Measurements from ENCODE around the gene ELK1. TPM values are rescaled to one million over a fixed set of nuclear protein-coding genes. Genes with fewer than 3 reads are reported as not detected.

The ELK1 gene
- total and polyA plus RNA-seq, 2 of the 8 experiments (the other 6 are each of a cell fraction or from before 2014, with no cell fraction given), result 31.9 to 42.2 TPM

DNA sequence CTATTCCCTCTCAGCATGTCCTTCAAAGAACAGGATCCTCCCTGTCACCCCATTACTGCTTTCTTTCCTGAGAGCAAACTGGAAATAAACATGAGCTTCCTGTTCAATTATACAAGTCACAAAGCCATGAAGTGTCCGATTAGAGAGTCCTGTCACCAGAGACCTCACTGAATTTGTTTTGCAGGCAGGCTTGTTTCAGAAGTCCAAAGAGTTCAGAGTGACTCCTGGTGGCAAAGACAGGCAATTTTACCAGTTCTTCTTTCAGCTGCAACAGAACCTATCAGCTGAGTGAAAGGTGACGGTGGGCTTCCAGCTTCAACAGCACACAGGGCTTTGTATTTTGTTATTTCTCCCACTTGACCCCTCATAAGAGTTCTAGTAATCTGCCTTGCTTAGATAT, 6.4 kb downstream of the ELK1 start:
- Histone ChIP-seq H2AK5ac (ENCODE audit: low read depth, low read length) (no peak overlapping the region), H3K9ac (replicated peaks in 1 of 4; ENCODE audit: extremely low read depth in 1 of 4, low read depth in 3 of 4, low read length in 3 of 4) (no peak overlapping the region), H3K79me1 (ENCODE audit: low read depth, low read length) (no peaks in the 10 kb centered on the region), H4K8ac (ENCODE audit: extremely low read depth, insufficient read depth, low read length) (no peak overlapping the region), H3K4me2 (ENCODE audit: insufficient read depth in 1 of 2, low read depth in 2 of 2, low read length in 2 of 2) (no peak overlapping the region), H4K20me1 (replicated peaks in 1 of 2; ENCODE audit: control insufficient read depth in 1 of 2, insufficient read depth in 2 of 2, low read length in 2 of 2) (peaks cover 0 to 8% of the 10 kb centered on the region in 2 experiments), H2BK5ac (ENCODE audit: low read depth, low read length) (no peak overlapping the region), H3K23me2 (ENCODE audit: low read depth, low read length) (no peaks in the 10 kb centered on the region), H3K4ac (replicated peaks; ENCODE audit: insufficient read length, low read depth, low read length) (no peak overlapping the region), H3K23ac (ENCODE audit: insufficient read length) (no peak overlapping the region), H3K9me3 (ENCODE audit: insufficient read depth in 2 of 2, low read depth in 1 of 2, low read length in 1 of 2) (peaks cover 5 to 6% of the 10 kb centered on the region in 2 experiments; a peak in 2 of 4 replicates), H4K5ac (ENCODE audit: insufficient read length, low read depth, low read length) (no peak overlapping the region), H2BK20ac (ENCODE audit: low read length) (no peak overlapping the region), H4K91ac (replicated peaks; ENCODE audit: insufficient read length, low read length) (no peak overlapping the region), H3K56ac (replicated peaks; ENCODE audit: insufficient read length, low read depth, low read length) (no peak overlapping the region), H2BK120ac (replicated peaks; ENCODE audit: low read depth, low read length) (no peak overlapping the region), H3K36me3 (ENCODE audit: control insufficient read depth in 2 of 4, insufficient read depth in 4 of 4, low read length in 3 of 4) (peaks cover 2 to 26% (median 13%) of the 10 kb centered on the region in 4 experiments; a peak in 6 of 8 replicates), H3K79me2 (ENCODE audit: control insufficient read depth in 1 of 2, insufficient read depth in 2 of 2, low read length in 2 of 2) (peaks cover 0 to 11% of the 10 kb centered on the region in 2 experiments; a peak in 3 of 4 replicates), H3K14ac (ENCODE audit: insufficient read length) (no peak overlapping the region), H3K4me1 (replicated peaks in 1 of 4; ENCODE audit: control insufficient read depth in 3 of 4, insufficient read depth in 4 of 4, low read length in 3 of 4) (peaks cover 0 to 1% (median 0%) of the 10 kb centered on the region in 4 experiments; a peak in 1 of 7 replicates), H3K18ac (ENCODE audit: extremely low read depth, low read length) (no peak overlapping the region), H2BK12ac (ENCODE audit: low read depth, low read length) (no peak overlapping the region), H3K4me3 (ENCODE audit: extremely low read depth in 1 of 4, insufficient read depth in 2 of 4, low read depth in 3 of 4, low read length in 4 of 4) (no peak overlapping the region), H3K27me3 (replicated peaks in 1 of 4; ENCODE audit: control insufficient read depth in 3 of 4, extremely low read depth in 1 of 4, insufficient read depth in 3 of 4, low read length in 3 of 4) (no peaks in the 10 kb centered on the region), H3K27ac (ENCODE audit: low read depth, low read length) (no peak overlapping the region), H2AFZ (ENCODE audit: low read length) (no peak overlapping the region), H2BK15ac (ENCODE audit: low read length) (no peak overlapping the region)
- ChIA-PET CTCF (ENCODE audit: partially characterized antibody) (interaction anchor here (0.7 to 3.1 kb wide), 24 partner anchors 10 to 147 kb away, joined by 3 to 15 read pairs (median 4); partner anchors contain the start of genes ARAF, CFP and TIMP1), POLR2A (ENCODE audit: partially characterized antibody) (interaction anchor here (1.5 to 1.6 kb wide), 3 partner anchors 9 to 20 kb away, joined by 3 to 4 read pairs (median 4); partner anchors contain the start of gene CFP)
- peak; percentile 77 for FAIRE-seq
- DNase-seq (ENCODE audit: low read depth in 1 of 2, low spot score in 2 of 2), result no peak
- 75% methylated on average over 2 of the region's 2 CpGs; no CpG with 5 or more reads in 1 of the 2 experiments for WGBS, 2 experiments (ENCODE audit: extremely low coverage in 1 of 2, insufficient coverage in 1 of 2, insufficient read length in 1 of 2, insufficient replicate concordance in 2 of 2, low coverage in 1 of 2, low lambda C conversion rate in 2 of 2, missing lambda C conversion rate in 1 of 2)
- TF ChIP-seq POU5F1 (IDR thresholded peaks at IDR 0.05; ENCODE audit: low read depth, low read length), result no peak
- no peak for TF ChIP-seq SP1 (IDR thresholded peaks at IDR 0.05; ENCODE audit: low read depth, low read length)
- TF ChIP-seq CHD1 (IDR thresholded peaks at IDR 0.05; ENCODE audit: low read depth, low read length), result no peak
- no peak for TF ChIP-seq EP300 (IDR thresholded peaks at IDR 0.05; ENCODE audit: borderline replicate concordance in 1 of 2, low read depth in 2 of 2, low read length in 2 of 2)
- TF ChIP-seq POLR2AphosphoS5 (IDR thresholded peaks at IDR 0.05; ENCODE audit: low read depth, low read length), result no peak
- no peak for TF ChIP-seq SIN3A (conservative IDR thresholded peaks at IDR 0.05 in 1 of 2, IDR thresholded peaks at IDR 0.05 in 1 of 2; ENCODE audit: low read depth in 1 of 2, low read length in 2 of 2)
- TF ChIP-seq, protein P1, sequence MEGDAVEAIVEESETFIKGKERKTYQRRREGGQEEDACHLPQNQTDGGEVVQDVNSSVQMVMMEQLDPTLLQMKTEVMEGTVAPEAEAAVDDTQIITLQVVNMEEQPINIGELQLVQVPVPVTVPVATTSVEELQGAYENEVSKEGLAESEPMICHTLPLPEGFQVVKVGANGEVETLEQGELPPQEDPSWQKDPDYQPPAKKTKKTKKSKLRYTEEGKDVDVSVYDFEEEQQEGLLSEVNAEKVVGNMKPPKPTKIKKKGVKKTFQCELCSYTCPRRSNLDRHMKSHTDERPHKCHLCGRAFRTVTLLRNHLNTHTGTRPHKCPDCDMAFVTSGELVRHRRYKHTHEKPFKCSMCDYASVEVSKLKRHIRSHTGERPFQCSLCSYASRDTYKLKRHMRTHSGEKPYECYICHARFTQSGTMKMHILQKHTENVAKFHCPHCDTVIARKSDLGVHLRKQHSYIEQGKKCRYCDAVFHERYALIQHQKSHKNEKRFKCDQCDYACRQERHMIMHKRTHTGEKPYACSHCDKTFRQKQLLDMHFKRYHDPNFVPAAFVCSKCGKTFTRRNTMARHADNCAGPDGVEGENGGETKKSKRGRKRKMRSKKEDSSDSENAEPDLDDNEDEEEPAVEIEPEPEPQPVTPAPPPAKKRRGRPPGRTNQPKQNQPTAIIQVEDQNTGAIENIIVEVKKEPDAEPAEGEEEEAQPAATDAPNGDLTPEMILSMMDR (IDR thresholded peaks at IDR 0.05; ENCODE audit: control extremely low read depth in 1 of 3, insufficient read depth in 1 of 3, low read depth in 1 of 3, low read length in 3 of 3), result peak in 2 of 3 experiments; percentile 36 to 39; a peak in 3 of 4 replicates
- no peak for TF ChIP-seq CTBP2 (IDR thresholded peaks at IDR 0.05; ENCODE audit: borderline replicate concordance, insufficient read depth, insufficient read length, low read length)
- TF ChIP-seq TAF7 (optimal IDR thresholded peaks at IDR 0.05; ENCODE audit: borderline replicate concordance, low read depth, low read length), result no peak
- TF ChIP-seq FOSL1 (IDR thresholded peaks at IDR 0.05; ENCODE audit: insufficient read depth, low read depth, low read length), result no peak

Data from H1 (cell line).